Tibial nerve (tissue), 4 donors: ENCODE measurements around the gene CENPX.

ENCODE experiments used
- EP300 ChIP-seq, 2 donors: sonication (generic); formaldehyde crosslinking; IDR thresholded peaks; one replicate each; pipeline ENCODE4 v1.6.1; 2017; ENCODE audit warnings: antibody characterized with exemption in 2 of 2, mild to moderate bottlenecking in 1 of 2
- TF ChIP-seq, protein P1 (sequence below), 5 experiments: fragments of 200-600 bp in 3 of 5; fragments of 450-650 bp in 2 of 5; sonication (generic) in 3 of 5; IDR thresholded peaks; one replicate each; pipeline ENCODE4 v1.5.1; 2016 to 2019; ENCODE audit warnings: antibody characterized with exemption in 5 of 5, mild to moderate bottlenecking in 3 of 5, moderate library complexity in 2 of 5

DNA sequence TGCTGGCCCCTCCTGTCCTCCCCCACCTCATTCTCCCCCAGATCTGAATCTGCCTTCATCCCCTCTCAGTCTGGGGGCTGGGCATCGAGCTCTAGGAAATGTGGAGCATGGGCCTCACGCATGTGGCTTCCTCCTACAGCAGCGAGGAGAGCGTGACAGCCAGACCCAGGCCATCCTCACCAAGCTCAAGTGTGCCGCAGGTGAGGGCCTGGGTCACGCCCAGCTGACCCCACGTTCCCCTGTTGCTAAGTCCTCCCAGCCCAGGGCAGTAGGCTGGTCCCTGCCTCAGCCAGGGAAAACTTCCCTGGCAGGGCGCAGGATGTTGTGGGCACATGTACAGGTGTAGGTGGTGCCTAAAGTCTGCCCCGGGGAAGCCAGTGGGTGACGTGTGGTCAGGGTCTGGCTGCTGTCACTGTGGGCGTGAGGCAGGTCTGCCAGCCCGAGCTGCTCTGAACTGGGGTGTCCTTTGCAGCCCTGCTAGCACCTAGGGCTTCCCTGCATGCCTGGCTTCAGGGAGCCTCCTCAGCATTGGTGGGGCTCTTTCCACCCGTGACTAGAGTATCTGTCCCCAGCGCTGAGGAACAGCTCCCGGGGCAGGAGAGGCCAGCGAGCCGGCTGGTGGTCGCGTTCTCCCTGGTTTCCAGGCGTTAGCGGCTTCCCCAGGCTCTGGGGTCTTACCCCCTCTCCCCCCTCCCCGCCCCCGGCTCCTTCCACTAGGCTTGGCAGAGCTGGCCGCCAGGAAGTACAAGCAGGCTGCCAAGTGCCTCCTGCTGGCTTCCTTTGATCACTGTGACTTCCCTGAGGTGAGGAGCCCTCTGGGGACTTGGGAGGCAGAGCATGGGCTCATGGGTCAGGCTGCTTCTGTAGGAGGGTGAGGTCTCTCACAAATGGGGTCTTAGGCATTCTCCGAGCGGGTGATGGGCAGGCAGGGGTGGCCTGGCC, 32.6 kb upstream of the CENPX start:
- TF ChIP-seq, protein P1, sequence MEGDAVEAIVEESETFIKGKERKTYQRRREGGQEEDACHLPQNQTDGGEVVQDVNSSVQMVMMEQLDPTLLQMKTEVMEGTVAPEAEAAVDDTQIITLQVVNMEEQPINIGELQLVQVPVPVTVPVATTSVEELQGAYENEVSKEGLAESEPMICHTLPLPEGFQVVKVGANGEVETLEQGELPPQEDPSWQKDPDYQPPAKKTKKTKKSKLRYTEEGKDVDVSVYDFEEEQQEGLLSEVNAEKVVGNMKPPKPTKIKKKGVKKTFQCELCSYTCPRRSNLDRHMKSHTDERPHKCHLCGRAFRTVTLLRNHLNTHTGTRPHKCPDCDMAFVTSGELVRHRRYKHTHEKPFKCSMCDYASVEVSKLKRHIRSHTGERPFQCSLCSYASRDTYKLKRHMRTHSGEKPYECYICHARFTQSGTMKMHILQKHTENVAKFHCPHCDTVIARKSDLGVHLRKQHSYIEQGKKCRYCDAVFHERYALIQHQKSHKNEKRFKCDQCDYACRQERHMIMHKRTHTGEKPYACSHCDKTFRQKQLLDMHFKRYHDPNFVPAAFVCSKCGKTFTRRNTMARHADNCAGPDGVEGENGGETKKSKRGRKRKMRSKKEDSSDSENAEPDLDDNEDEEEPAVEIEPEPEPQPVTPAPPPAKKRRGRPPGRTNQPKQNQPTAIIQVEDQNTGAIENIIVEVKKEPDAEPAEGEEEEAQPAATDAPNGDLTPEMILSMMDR (IDR thresholded peaks at IDR 0.05) = no peak
- no peak for TF ChIP-seq EP300 (IDR thresholded peaks at IDR 0.05)
